Fibroblast of lung (primary cell): ENCODE results near the gene SENP8. TPM values are rescaled to one million over a fixed set of nuclear protein-coding genes. Genes with fewer than 3 reads are reported as not detected.

Experiments
- DNase-seq, 2 donors: peaks; one replicate each; pipeline versions ENCODE4 v3.0.0 to v3.0.0-alpha.2; 2010; ENCODE audit warnings: low read depth in 2 of 2
- H2AFZ ChIP-seq: 2 replicates; pipeline ENCODE4 v1.5.1; 2012; ENCODE audit warnings: low read length, control low read depth, inconsistent platforms
- H3K27ac ChIP-seq: 2 replicates; pipeline ENCODE4 v1.5.1; 2011; ENCODE audit warnings: low read length, control low read depth; ENCODE audit not compliant: insufficient read depth
- H3K27me3 ChIP-seq: 2 replicates; pipeline ENCODE4 v1.5.1; 2011; ENCODE audit warnings: mild to moderate bottlenecking, low read length; ENCODE audit not compliant: control insufficient read depth, insufficient read depth
- H3K36me3 ChIP-seq: 2 replicates; pipeline ENCODE4 v1.5.1; 2011; ENCODE audit warnings: low read length; ENCODE audit not compliant: control insufficient read depth, insufficient read depth
- H3K4me1 ChIP-seq: 2 replicates; pipeline ENCODE4 v1.5.1; 2011; ENCODE audit warnings: low read length; ENCODE audit not compliant: control insufficient read depth, insufficient read depth; ENCODE audit errors: extremely low read depth
- H3K4me2 ChIP-seq: 2 replicates; pipeline ENCODE4 v1.5.1; 2011; ENCODE audit warnings: low read length, control low read depth; ENCODE audit not compliant: insufficient read depth; ENCODE audit errors: extremely low read depth
- H3K4me3 ChIP-seq, 4 experiments: fragments of 200-600 bp in 1 of 4; sonication (generic) in 1 of 4; replicated peaks in 1 of 4; 2 replicates each; pipeline ENCODE4 v1.5.1; 2011 to 2016; ENCODE audit warnings: low read length in 4 of 4, low read depth in 3 of 4, mild to moderate bottlenecking in 3 of 4, control low read depth in 2 of 4, inconsistent platforms in 1 of 4, mixed read lengths in 1 of 4; ENCODE audit not compliant: insufficient read depth in 1 of 4; ENCODE audit errors: control extremely low read depth in 1 of 4
- H3K79me2 ChIP-seq: 2 replicates; pipeline ENCODE4 v1.5.1; 2012; ENCODE audit warnings: mild to moderate bottlenecking, low read length, inconsistent platforms; ENCODE audit not compliant: control insufficient read depth, insufficient read depth
- H3K9ac ChIP-seq: 2 replicates; pipeline ENCODE4 v1.5.1; 2011; ENCODE audit warnings: mild to moderate bottlenecking, low read length, control low read depth; ENCODE audit not compliant: insufficient read depth
- H3K9me3 ChIP-seq: 2 replicates; pipeline ENCODE4 v1.5.1; 2012; ENCODE audit warnings: low read depth, low read length; ENCODE audit not compliant: control insufficient read depth, insufficient read depth
- H4K20me1 ChIP-seq: 2 replicates; pipeline ENCODE4 v1.5.1; 2011; ENCODE audit warnings: low read length; ENCODE audit not compliant: control insufficient read depth, insufficient read depth; ENCODE audit errors: extremely low read depth
- EZH2 ChIP-seq: IDR thresholded peaks from 2 replicates; pipeline ENCODE4 v1.5.1; 2012; ENCODE audit warnings: low read length, control low read depth, mild to moderate bottlenecking; ENCODE audit errors: missing control alignments
- polyA plus RNA-seq, 2 donors: library from polyadenylated mRNA; depleted of rRNA in 1 of 2; stranded (reverse) in 1 of 2; unstranded in 1 of 2; fragments of >200 nt; gene quantifications; 2 replicates each; pipeline ENCODE4 v1.2.1, GENCODE V29; 2011 to 2012; ENCODE audit warnings: missing spikeins in 1 of 2
- total RNA-seq: library from RNA; depleted of rRNA; stranded (reverse); fragments of >200 nt; gene quantifications from 2 replicates; pipeline ENCODE4 v1.2.1, GENCODE V29; 2014
- TF ChIP-seq, protein P1 (sequence below), 2 donors: IDR thresholded peaks in 1 of 2; conservative IDR thresholded peaks in 1 of 2; 1 replicate in 1 of 2; 2 replicates in 1 of 2; pipeline ENCODE4 v1.5.1; 2011 to 2012; ENCODE audit warnings: low read length in 2 of 2, control low read depth in 1 of 2, inconsistent platforms in 1 of 2, low read depth in 1 of 2, mild to moderate bottlenecking in 1 of 2

The SENP8 gene
- total and polyA plus RNA-seq, 2 donors (not counting 1 experiment from before 2014, with no cell fraction given), result 3.0 to 3.5 TPM

GRCh38 chr15:72174551-72175165 lies 56.5 kb downstream of the SENP8 start:
- H3K4me1 ChIP-seq, result no peaks in the 10 kb centered on the region
- H3K4me3 ChIP-seq, result no peak overlapping the region
- no peak overlapping the region for H2AFZ ChIP-seq
- TF ChIP-seq, protein P1, sequence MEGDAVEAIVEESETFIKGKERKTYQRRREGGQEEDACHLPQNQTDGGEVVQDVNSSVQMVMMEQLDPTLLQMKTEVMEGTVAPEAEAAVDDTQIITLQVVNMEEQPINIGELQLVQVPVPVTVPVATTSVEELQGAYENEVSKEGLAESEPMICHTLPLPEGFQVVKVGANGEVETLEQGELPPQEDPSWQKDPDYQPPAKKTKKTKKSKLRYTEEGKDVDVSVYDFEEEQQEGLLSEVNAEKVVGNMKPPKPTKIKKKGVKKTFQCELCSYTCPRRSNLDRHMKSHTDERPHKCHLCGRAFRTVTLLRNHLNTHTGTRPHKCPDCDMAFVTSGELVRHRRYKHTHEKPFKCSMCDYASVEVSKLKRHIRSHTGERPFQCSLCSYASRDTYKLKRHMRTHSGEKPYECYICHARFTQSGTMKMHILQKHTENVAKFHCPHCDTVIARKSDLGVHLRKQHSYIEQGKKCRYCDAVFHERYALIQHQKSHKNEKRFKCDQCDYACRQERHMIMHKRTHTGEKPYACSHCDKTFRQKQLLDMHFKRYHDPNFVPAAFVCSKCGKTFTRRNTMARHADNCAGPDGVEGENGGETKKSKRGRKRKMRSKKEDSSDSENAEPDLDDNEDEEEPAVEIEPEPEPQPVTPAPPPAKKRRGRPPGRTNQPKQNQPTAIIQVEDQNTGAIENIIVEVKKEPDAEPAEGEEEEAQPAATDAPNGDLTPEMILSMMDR (conservative IDR thresholded peaks at IDR 0.05 in 1 of 2, IDR thresholded peaks at IDR 0.05 in 1 of 2; ENCODE audit: low read depth in 1 of 2, low read length in 2 of 2), result no peak
- no peak for TF ChIP-seq EZH2
- DNase-seq, result no peak
- H3K9me3 ChIP-seq, result no peaks in the 10 kb centered on the region
- H3K9ac ChIP-seq, result no peak overlapping the region
- H3K27me3 ChIP-seq, result peaks cover 7% of the 10 kb centered on the region
- no peak overlapping the region for H3K27ac ChIP-seq
- H3K36me3 ChIP-seq, result no peaks in the 10 kb centered on the region
- no peaks in the 10 kb centered on the region for H4K20me1 ChIP-seq
- H3K4me2 ChIP-seq, result no peak overlapping the region
- no peaks in the 10 kb centered on the region for H3K79me2 ChIP-seq

DNA sequence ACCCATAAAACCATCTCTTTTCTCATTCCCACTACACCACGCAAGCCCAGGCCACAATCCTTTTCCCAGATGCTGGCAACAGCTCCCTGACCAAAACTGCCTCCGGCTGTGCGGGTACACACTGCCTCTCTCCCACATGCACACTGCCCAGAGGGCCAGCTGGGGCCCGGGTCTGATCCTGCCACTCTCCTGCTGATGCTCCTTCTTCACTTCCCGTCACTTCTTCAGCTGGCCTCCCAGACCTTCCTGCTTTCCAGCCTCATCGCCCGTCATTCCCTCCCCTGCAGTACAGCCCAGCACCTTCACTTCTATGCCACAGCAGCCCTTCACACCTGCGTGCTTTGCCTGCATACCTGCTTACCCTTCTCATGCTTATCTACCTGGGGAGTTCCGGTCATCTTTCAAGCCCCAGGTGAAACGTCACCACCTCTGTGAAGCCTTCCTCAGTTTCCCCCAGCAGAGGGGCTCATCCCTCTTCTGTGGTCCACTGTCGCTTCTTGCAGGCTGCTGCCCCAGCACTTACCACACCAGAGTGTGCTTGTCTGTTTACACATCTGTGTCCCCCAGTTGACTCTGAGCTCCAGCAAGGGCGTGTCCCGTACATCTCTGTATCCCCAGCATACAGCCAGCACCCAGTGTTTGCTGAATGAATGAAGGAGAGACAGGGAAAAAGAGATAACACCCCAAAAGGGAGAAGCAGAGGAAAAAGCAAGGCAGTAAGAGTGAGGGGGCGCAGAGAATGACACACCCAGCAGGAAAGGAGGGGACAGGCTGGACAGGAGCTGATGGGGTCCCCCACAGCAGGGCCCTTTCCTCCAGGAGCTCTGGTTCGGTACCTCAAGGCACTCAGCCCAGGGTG lies 57.2 kb downstream of the SENP8 start:
- no peak for DNase-seq
- Histone ChIP-seq H3K4me3 (no peak overlapping the region), H3K27me3 (peaks cover 7% of the 10 kb centered on the region), H3K4me1 (no peaks in the 10 kb centered on the region), H3K9me3 (no peaks in the 10 kb centered on the region), H3K4me2 (no peak overlapping the region), H2AFZ (no peak overlapping the region), H3K79me2 (no peaks in the 10 kb centered on the region), H3K27ac (no peak overlapping the region), H3K9ac (no peak overlapping the region), H3K36me3 (no peaks in the 10 kb centered on the region), H4K20me1 (no peaks in the 10 kb centered on the region)
- TF ChIP-seq, protein P1 (conservative IDR thresholded peaks at IDR 0.05 in 1 of 2, IDR thresholded peaks at IDR 0.05 in 1 of 2; ENCODE audit: low read depth in 1 of 2, low read length in 2 of 2), result no peak
- no peak for TF ChIP-seq EZH2

DNA sequence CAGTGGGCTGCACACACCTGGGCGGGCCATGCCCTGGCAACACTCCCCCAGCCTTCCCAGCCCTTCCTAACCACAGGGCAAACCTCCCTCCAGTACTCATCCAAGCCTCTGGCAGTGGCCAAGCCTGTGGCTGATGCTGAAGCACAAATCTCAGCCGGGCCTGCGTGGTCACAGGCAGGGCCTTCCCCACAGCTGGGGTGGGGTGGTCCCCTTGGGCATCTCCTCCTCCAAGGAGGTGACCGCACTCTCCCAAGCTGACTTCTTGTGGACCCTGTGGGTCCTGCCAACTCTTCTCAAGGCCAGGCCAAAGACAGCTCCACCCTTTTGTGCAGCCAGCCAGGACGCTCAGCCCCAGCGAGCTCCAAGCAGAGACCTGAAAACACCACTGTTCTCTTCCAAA lies 58.0 kb downstream of the SENP8 start:
- no peak overlapping the region for H3K9ac ChIP-seq

More for the DNA sequence above, 58.0 kb downstream of the SENP8 start:
- H3K4me1 ChIP-seq, result no peaks in the 10 kb centered on the region
- no peak overlapping the region for H3K4me2 ChIP-seq
- no peaks in the 10 kb centered on the region for H4K20me1 ChIP-seq
- H3K9me3 ChIP-seq, result no peaks in the 10 kb centered on the region
- peaks cover 9% of the 10 kb centered on the region for H3K27me3 ChIP-seq
- H3K4me3 ChIP-seq, result no peak overlapping the region
- H3K79me2 ChIP-seq, result no peaks in the 10 kb centered on the region
- H2AFZ ChIP-seq, result no peak overlapping the region
- no peaks in the 10 kb centered on the region for H3K36me3 ChIP-seq
- no peak for TF ChIP-seq EZH2
- TF ChIP-seq, protein P1 (conservative IDR thresholded peaks at IDR 0.05 in 1 of 2, IDR thresholded peaks at IDR 0.05 in 1 of 2; ENCODE audit: low read depth in 1 of 2, low read length in 2 of 2), result no peak
- H3K27ac ChIP-seq, result no peak overlapping the region
- DNase-seq, result no peak
